GM19193 (cell line): Measurements from ENCODE around the gene CLIC6.
A peak's percentile ranks its signal among the peaks of the same experiment; 100 is the strongest.

ENCODE experiments used
- POLR2A ChIP-seq: IDR thresholded peaks from 4 replicates; pipeline ENCODE4 v1.6.1; 2011; ENCODE audit not compliant: insufficient read depth, insufficient read length; ENCODE audit errors: extremely low read depth

Gene CLIC6

DNA sequence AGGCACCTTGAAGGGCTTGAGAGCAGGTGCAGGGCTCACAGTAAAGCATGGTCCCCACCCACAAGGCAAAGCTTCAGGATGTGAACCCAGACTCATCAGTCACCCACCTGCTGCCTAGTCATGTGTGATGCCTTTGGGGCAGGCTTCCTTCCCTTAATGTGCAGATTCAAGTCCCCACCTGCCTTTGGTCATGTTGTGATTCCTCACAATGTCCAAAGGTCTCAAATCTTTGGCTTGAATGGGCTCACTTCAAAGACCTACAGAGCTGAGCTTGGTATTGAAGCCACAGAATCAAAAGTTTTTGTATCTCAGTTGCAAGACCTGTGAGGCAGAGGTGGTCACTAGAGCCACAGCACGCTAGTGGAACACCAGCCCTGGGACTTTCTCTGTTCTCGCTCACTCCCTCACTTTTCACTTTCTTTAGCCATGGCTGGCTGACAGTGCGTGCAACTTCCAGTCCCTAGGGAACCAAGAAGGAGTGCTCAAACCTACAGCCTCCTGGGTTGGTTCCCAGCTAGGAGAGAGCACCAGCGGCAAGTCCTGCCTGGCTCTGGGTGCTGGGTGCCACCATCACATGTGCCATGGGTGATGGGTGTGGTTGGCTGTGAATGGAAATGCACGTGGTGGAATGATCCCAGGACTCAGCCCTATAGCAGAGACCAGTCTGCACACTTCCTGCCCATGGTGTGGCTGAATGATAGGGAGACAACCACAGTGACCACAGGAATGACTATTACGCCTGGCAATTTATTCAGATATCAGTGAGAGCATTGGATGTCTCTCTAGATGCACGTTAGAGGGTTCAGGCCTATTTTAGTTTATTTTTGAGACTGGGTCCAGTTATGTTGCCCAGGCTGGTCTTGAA is 26.4 kb upstream of the CLIC6 start:
- no peak for TF ChIP-seq POLR2A

DNA sequence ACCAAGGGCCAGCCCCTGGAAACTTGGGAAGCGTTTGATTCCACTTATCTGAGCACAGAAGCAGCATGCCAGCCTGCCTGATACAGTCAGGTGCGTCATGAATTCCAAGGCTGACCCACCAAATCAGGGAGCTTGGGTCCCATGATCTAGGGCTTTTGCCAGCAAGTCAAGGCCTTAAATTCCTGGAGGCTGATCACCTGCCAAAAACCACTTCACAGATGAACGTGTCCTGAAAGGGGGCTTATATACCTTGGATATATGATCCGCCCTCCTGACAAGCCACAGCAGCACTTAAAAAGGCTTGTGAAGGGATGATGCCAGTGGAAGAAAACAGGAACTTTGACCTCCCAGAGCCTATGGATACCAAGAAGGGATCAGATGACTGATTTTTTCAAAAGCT is 24.0 kb upstream of the CLIC6 start:
- TF ChIP-seq POLR2A = no peak

DNA sequence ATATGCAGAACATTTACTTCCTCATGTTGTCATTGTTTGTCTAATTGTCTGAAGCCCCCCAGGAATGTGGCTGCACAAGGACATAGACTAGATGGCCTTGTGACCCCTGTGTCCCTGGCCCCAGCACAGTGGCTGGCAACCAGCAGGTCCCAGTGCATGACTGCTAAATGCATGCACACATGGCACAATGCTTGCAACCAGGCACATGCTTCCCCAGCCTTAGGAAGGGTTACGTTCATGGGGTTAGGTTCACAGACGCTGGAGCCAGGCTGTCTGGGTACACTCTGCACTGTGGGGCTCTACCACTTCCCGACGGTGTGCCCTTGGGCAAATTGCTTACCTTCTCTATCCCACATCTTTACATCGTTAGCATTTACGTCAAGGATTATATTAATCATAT is 21.2 kb upstream of the CLIC6 start:
- no peak for TF ChIP-seq POLR2A

DNA sequence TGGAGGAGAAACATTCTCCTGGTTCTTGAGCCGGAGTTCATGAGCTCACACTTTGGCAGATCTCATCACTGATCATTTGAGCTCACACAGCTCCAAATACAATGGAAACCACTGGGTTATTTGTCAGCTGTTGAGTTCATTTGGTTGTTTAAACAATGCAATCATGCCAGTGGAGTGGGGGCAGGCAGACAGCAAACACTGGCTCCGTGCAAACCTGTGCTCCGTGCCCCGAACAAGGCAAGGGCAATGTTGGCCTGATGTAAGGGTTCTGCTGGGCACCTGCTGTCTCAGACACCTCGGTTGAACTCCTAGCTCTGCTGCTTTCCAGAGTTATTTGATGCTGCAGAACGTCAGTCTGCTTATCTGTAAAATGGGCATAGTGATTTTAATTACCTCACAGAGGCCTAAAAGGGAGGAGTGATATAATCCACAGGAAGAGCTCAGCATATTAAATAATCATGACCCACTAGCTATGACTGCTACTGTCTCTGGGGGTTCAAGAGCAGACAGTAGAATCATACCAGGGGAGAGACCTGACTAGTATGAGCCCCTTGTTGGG is 20.0 kb upstream of the CLIC6 start:
- TF ChIP-seq POLR2A = no peak

DNA sequence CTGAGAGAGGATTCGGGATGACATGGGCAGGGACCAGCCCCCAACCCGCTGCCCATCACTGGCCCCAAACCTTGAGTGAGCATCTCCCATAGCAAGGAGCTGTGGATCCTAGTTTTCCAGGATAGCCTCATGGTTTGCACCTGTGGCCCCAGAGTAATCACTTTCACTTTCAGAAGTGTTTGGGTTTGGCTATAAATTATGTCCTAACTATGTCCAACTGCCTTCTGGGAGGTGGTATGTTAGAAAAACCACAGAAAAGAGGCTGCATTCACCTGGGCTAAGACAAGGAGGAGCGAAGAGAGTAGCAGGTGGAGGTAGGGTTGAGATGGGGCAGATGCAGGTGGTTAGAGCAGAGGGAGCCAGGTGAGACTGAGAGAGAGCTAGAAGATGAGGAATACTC is 19.4 kb upstream of the CLIC6 start:
- no peak for TF ChIP-seq POLR2A

DNA sequence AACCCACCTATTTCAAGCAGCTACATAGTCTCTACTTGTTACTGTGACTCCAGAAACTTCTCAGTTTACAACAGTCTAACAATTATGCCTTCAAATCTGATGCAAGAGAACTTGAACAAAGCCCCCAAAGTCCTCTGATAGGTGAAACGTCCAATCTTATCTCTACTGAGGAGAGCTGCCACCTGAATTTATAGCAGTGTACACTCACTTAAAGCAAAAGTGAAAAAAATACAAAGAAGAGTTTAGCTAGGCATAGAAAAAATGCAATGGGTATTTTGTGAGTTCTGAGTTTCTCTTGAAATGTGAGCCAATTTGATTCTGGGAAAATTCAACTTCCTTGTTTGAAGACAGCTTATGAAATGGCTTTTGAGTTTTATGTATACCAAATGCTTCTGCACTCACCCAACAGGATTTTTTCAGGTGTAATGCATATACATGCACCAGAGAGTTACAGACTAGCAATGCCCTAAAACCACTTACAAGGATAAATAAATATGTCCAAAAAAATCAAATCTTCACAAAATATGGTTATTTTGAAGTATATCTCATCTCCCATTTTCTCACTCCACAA is 17.8 kb upstream of the CLIC6 start:
- TF ChIP-seq POLR2A = no peak

DNA sequence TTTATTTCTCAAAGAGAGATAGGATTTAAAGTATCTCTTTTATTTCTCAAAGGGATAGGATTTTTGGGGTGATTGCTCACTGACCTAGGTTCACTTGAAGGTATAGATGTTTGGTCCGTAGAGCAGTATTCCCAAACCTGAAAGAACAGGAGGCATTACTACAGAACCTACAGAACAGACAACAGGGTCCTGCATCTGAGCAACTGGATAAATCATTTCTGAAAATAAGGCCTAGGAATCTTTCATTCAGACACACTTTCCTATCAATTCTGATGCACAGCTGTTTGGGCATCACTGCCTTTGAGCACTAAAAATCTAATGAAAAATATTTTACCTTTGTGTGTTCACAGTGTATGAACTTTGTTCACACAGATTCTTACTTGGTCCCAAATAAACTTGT is 17.2 kb upstream of the CLIC6 start:
- TF ChIP-seq POLR2A = no peak

DNA sequence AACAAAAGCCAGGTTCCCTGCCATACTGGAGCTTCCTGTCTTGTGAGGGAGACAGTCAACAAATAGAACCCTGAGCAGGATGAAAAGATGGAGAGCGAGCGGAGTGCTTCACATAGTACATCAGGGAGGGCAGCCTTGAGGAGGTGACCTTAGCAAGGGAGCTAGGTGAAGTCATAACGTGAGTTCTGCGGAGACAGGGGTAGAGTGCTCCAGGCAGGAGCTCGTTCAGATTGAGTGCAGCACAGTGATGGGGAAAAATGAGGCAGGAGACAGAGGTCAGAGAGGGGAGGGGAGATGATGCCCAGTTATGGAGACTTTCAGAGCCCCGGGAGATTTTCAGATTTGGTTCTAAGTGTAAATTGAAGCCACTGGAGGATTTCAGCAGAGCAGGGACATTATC is 15.3 kb upstream of the CLIC6 start:
- no peak for TF ChIP-seq POLR2A

DNA sequence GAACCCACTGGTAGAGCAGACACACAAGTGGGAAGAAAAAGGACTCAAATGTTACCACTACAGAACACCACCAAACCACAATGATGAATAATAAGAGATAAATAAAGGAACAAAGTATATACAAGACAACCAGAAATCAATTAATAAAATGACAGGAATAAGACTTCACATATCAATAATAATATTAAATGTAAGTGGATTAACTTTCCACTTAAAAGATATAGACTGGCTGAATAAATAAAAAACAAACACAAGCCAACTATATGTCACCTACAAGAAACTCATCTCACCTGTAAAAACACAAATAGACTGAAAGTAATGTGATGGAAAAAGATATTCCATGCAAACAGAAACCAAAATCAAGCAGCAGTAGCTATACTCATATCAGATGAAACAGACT is 6.9 kb upstream of the CLIC6 start:
- no peak for TF ChIP-seq POLR2A

DNA sequence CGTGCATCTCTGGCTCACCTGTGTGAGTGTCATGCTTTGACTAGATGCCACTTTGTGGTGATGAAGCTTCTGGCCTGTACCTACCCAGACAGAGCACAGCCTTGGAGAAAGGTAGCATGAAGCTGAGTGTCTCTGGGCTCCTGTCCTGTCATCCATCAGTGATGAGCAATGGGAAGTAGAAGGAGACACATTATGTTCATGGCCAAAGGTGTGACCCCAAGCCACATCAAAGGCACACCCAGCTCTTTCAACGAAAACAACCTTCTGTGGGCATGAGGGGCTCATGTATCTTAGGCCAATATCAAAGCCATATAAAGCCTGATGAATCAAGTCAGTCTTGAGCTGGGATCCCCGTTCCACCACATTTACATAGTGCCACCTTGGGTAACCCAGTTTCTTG is 1.0 kb upstream of the CLIC6 start:
- no peak for TF ChIP-seq POLR2A

DNA sequence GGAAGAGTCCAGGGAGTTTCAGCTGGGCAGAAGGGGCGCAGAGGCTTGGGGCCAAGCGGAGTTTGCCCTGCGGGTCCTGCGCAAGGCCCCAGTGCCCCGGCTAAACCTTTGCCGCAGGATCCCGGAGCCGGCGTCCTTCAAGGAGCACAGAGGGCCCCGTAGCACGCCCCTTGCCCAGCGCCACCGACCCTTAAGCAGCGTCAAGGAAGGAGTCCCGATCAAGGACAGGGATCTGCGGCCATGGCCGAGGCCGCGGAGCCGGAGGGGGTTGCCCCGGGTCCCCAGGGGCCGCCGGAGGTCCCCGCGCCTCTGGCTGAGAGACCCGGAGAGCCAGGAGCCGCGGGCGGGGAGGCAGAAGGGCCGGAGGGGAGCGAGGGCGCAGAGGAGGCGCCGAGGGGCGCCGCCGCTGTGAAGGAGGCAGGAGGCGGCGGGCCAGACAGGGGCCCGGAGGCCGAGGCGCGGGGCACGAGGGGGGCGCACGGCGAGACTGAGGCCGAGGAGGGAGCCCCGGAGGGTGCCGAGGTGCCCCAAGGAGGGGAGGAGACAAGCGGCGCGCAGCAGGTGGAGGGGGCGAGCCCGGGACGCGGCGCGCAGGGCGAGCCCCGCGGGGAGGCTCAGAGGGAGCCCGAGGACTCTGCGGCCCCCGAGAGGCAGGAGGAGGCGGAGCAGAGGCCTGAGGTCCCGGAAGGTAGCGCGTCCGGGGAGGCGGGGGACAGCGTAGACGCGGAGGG is 520 bp downstream of the CLIC6 start:
- peak; percentile 31 for TF ChIP-seq POLR2A

DNA sequence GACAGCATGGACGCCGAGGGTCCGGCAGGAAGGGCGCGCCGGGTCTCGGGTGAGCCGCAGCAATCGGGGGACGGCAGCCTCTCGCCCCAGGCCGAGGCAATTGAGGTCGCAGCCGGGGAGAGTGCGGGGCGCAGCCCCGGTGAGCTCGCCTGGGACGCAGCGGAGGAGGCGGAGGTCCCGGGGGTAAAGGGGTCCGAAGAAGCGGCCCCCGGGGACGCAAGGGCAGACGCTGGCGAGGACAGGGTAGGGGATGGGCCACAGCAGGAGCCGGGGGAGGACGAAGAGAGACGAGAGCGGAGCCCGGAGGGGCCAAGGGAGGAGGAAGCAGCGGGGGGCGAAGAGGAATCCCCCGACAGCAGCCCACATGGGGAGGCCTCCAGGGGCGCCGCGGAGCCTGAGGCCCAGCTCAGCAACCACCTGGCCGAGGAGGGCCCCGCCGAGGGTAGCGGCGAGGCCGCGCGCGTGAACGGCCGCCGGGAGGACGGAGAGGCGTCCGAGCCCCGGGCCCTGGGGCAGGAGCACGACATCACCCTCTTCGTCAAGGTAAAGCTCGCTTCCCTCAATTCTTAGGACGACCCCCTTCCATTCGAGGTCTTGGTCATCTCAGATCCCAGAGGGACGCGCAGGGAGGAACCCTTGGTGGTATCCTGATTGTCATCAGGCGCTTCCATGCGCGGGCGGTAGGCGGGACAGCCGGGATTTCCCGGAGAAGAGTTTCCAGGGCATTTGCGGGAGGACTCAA is 1.6 kb downstream of the CLIC6 start:
- no peak for TF ChIP-seq POLR2A

DNA sequence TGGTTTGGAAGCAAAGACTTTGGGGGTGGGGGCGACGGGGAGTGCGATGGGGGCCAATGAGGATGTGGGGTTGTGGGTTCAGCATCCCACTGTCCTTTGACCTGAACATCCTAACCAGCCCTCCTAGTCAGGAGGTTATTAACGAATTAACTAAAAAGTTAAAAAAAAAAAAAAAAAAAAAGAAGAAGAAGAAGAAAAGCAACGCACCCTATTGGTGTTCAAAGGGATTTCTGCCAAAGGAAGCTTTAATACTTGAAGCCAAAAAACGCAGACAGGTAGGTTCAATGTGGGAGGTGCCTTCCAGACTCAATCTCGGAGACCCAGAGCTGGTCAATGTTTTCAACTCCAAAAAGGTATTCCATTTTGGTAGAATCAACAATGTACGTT is 2.2 kb downstream of the CLIC6 start:
- no peak for TF ChIP-seq POLR2A

DNA sequence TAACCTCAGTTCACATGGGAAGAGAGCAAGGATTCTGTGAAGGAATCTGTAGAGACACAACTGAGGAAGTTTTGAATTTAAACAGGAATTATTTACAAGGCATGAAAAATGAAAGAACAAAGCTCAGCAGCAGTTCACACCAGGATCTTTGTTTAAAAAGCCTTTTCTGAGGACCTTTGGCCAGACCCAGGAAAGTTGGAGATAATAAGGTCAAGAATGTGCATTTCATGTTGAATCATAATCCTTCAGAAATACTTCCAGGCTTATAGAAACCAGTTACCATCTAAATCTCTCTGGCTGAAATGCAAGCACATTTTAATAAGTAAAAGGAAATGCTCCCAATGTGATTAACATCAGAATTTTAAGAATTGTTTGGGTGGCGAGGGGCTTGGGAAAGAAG is 2.7 kb downstream of the CLIC6 start:
- no peak for TF ChIP-seq POLR2A

DNA sequence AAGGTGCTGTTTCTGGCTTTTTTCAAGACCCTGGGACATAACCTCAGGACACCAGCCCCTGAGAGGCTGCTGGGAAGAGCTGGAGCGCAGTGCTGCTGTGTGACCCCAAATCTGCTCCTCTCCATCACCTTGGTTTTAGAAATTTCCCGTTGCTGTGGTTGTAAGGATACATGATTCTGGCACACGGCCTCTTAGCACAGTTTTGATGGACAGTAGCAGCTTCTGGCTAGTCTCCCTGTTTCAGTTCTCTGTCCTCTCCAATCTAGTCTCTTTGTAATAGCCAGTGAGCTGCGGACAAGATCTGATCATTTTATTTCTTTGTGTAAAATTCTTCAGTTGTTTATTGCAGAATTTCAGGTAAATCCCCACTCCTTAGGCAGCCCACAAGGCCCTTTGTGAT is 3.1 kb downstream of the CLIC6 start:
- TF ChIP-seq POLR2A = no peak
